Measurements from ENCODE around the gene DNAI7.

Gene DNAI7

DNA sequence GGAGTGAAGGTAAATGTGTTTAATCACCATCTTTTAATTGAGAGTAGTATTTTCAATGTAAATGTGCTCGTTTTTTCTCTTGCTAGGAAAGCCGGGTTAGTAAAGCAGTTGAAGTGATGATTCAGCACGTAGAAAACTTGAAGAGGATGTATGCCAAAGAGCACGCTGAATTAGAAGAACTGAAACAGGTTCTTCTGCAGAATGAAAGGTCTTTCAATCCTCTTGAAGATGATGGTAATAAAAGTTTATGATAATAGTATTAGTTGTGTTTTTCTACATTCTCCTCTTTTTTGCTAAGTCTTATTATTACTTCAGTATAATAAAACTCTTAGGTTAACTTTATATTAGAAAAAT lies 93.9 kb downstream of the DNAI7 start:
- Histone ChIP-seq H3K36me3 (ENCODE audit: control insufficient read depth, insufficient read depth, low read length) (no peaks in the 10 kb centered on the region), H3K27me3 (ENCODE audit: control insufficient read depth, insufficient read depth, low read length) (no peaks in the 10 kb centered on the region), H3K9me3 (ENCODE audit: control insufficient read depth, insufficient read depth, low read depth, low read length) (no peaks in the 10 kb centered on the region), H3K27ac (ENCODE audit: low read depth, low read length) (no peak overlapping the region), H3K4me1 (ENCODE audit: control insufficient read depth, insufficient read depth, low read length) (peaks cover 9% of the 10 kb centered on the region; the same call in 1 of the 2 replicates), H3K9ac (ENCODE audit: low read length) (no peak overlapping the region), H3K4me3 (ENCODE audit: low read depth, low read length) (no peak overlapping the region)

DNA sequence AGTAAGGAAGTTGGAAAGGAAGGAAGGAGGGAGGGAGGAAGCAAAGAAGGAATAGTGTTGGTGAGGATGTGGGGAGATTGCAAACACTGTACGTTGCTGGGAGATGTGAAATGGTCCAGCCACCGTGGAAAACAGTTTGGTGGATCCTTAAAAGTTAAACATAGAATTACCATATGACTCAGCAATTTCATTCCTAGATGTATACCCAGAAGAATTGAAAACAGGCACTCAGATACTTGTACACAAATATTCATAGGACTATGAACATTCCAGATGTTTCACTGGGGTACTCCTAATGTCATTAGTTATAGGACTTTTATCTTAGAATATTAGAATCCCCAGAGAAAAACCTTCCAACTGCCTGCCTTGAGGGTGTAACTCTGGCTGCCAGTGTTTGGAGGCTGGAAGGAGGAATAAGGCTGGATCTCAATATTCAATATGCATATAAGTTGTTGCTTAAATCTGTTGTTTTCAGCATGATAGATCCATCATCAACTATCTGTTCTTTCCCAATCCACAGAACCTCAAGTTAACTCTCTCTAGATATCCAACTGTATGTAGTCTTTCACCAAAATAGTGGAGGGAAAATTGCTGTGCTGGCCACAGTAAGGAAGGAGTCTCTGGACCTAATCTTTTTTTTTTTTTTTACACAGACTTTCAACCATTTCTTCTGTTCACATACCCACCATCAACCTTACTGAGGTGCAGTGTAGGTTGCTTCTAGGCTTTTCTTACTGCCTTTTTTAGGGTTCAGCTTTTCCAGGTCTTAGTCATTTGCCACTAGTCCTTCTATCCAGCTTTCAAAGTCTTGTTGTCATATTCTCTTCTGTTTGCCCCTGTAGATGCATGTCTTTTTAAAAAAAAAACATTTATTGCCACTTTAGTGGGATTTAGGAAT lies 94.5 kb downstream of the DNAI7 start:
- no peak overlapping the region for H3K4me3 ChIP-seq (ENCODE audit: low read depth, low read length)
- peaks cover 9% of the 10 kb centered on the region; the same call in 1 of the 2 replicates for H3K4me1 ChIP-seq (ENCODE audit: control insufficient read depth, insufficient read depth, low read length)
- H3K27me3 ChIP-seq (ENCODE audit: control insufficient read depth, insufficient read depth, low read length), result no peaks in the 10 kb centered on the region
- no peak overlapping the region for H3K9ac ChIP-seq (ENCODE audit: low read length)
- no peaks in the 10 kb centered on the region for H3K36me3 ChIP-seq (ENCODE audit: control insufficient read depth, insufficient read depth, low read length)
- no peak overlapping the region for H3K27ac ChIP-seq (ENCODE audit: low read depth, low read length)
- no peaks in the 10 kb centered on the region for H3K9me3 ChIP-seq (ENCODE audit: control insufficient read depth, insufficient read depth, low read depth, low read length)

DNA sequence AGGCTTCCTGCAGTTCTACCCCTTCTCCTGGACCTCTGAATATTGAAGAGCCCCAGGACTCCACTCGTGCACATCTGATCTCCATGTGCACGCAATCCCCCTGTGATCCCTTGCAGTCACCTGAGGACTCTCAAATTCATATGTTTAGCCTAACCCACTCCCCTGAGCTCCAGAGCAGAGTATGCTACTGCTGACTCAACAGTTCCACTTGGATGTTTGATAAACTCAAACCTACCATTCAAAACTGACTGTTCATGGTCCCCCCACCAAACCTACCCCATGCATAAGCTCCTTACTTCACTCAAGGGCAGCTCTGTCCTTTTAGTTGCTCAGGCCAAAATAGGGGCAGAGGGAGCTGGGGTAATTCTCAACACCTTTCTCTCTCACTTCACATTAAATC lies 96.0 kb downstream of the DNAI7 start:
- no peaks in the 10 kb centered on the region for H3K36me3 ChIP-seq (ENCODE audit: control insufficient read depth, insufficient read depth, low read length)
- H3K9ac ChIP-seq (ENCODE audit: low read length), result no peak overlapping the region
- H3K9me3 ChIP-seq (ENCODE audit: control insufficient read depth, insufficient read depth, low read depth, low read length), result no peaks in the 10 kb centered on the region
- no peak overlapping the region for H3K4me3 ChIP-seq (ENCODE audit: low read depth, low read length)
- H3K27ac ChIP-seq (ENCODE audit: low read depth, low read length), result no peak overlapping the region
- H3K4me1 ChIP-seq (ENCODE audit: control insufficient read depth, insufficient read depth, low read length), result peaks cover 9% of the 10 kb centered on the region; the same call in 1 of the 2 replicates
- no peaks in the 10 kb centered on the region for H3K27me3 ChIP-seq (ENCODE audit: control insufficient read depth, insufficient read depth, low read length)

DNA sequence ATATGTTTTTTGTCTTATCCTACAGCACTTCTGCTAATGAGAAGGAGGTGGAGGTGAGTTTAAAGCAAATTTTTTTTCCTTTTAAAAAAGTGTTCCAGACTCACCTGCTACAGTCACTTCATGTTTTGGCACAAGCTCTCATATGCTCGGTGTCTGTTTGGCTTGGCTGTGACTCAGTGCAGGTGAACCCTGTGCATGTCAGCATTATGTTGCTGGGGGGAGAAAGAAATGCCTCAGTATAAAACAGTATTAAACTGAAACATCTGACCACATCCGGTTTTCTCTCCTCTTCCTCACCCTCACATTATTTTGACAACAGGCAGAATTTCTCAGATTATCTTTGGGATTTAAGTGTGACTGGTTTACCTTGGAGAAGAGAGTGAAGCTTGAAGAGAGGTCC lies 105.2 kb downstream of the DNAI7 start:
- no peaks in the 10 kb centered on the region for H3K27me3 ChIP-seq (ENCODE audit: control insufficient read depth, insufficient read depth, low read length)
- no peak overlapping the region for H3K9ac ChIP-seq (ENCODE audit: low read length)
- no peaks in the 10 kb centered on the region for H3K36me3 ChIP-seq (ENCODE audit: control insufficient read depth, insufficient read depth, low read length)
- H3K9me3 ChIP-seq (ENCODE audit: control insufficient read depth, insufficient read depth, low read depth, low read length), result no peaks in the 10 kb centered on the region
- no peak overlapping the region for H3K27ac ChIP-seq (ENCODE audit: low read depth, low read length)
- H3K4me3 ChIP-seq (ENCODE audit: low read depth, low read length), result no peak overlapping the region
- no peaks in the 10 kb centered on the region for H3K4me1 ChIP-seq (ENCODE audit: control insufficient read depth, insufficient read depth, low read length)

DNA sequence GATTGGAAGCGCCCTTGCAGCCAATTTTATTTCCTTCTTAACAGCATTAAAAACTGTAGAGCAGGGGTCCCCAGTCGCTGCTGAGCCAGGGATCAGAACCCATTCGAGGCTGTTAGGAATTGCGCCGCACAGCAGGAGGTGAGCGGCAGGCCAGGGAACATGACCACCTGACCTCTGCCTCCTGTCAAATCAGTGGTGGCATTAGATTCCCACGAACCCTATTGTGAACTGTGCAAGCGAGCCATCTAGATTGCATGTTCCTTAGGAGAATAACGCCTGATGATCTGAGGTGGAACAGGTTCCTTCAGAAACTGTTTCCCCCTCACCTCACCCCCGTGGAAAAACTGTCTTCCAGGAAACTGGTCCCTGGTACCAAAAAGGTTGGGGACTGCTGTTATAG lies 107.4 kb downstream of the DNAI7 start:
- Histone ChIP-seq H3K27ac (ENCODE audit: low read depth, low read length) (no peak overlapping the region), H3K9ac (ENCODE audit: low read length) (no peak overlapping the region), H3K4me3 (ENCODE audit: low read depth, low read length) (no peak overlapping the region), H3K9me3 (ENCODE audit: control insufficient read depth, insufficient read depth, low read depth, low read length) (no peaks in the 10 kb centered on the region), H3K36me3 (ENCODE audit: control insufficient read depth, insufficient read depth, low read length) (no peaks in the 10 kb centered on the region), H3K27me3 (ENCODE audit: control insufficient read depth, insufficient read depth, low read length) (no peaks in the 10 kb centered on the region), H3K4me1 (ENCODE audit: control insufficient read depth, insufficient read depth, low read length) (no peaks in the 10 kb centered on the region)

DNA sequence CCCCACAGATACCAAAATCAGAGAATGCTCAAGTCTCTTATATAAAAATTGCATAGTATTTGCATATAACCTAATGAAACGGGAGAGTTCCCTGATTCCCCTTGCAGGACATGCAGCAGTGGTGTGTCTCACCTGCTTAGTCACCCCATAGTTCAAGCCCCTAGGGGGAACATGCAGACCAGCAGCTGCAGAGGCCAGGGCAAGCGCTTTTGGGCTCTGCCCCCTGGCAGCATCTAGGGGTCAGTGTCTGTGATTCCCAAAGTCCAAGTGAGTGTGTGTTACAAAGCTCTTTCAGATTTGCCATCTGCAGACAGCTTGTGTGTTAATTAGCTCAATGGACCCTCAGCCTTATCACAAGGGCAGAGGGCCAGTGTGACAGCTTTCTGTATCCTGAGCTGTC lies 110.1 kb downstream of the DNAI7 start:
- Histone ChIP-seq H3K27ac (ENCODE audit: low read depth, low read length) (no peak overlapping the region), H3K27me3 (ENCODE audit: control insufficient read depth, insufficient read depth, low read length) (no peaks in the 10 kb centered on the region), H3K4me3 (ENCODE audit: low read depth, low read length) (no peak overlapping the region), H3K9ac (ENCODE audit: low read length) (no peak overlapping the region), H3K36me3 (ENCODE audit: control insufficient read depth, insufficient read depth, low read length) (no peaks in the 10 kb centered on the region), H3K4me1 (ENCODE audit: control insufficient read depth, insufficient read depth, low read length) (no peaks in the 10 kb centered on the region), H3K9me3 (ENCODE audit: control insufficient read depth, insufficient read depth, low read depth, low read length) (no peaks in the 10 kb centered on the region)

DNA sequence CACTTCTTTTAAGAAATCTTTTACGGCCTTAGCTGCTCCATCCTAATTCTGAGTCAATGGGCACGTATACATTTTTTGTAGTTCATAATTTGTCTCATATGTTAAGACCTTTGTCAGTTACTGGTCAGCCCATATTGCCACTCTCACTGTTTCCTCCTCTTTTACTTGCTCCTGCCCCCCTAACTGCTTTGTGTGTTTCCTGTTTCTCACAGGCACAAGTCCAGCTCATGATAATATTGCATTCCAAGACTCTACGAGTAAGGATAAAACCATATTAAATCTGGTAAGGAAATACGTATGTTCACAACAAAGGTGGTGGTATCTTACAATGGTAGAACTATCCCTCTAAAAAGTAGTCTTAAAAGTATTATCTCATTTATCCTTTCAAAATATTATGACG lies 111.7 kb downstream of the DNAI7 start:
- H3K27ac ChIP-seq (ENCODE audit: low read depth, low read length), result no peak overlapping the region
- no peaks in the 10 kb centered on the region for H3K27me3 ChIP-seq (ENCODE audit: control insufficient read depth, insufficient read depth, low read length)
- no peaks in the 10 kb centered on the region for H3K9me3 ChIP-seq (ENCODE audit: control insufficient read depth, insufficient read depth, low read depth, low read length)
- H3K9ac ChIP-seq (ENCODE audit: low read length), result no peak overlapping the region
- no peak overlapping the region for H3K4me3 ChIP-seq (ENCODE audit: low read depth, low read length)
- H3K36me3 ChIP-seq (ENCODE audit: control insufficient read depth, insufficient read depth, low read length), result no peaks in the 10 kb centered on the region
- no peaks in the 10 kb centered on the region for H3K4me1 ChIP-seq (ENCODE audit: control insufficient read depth, insufficient read depth, low read length)

DNA sequence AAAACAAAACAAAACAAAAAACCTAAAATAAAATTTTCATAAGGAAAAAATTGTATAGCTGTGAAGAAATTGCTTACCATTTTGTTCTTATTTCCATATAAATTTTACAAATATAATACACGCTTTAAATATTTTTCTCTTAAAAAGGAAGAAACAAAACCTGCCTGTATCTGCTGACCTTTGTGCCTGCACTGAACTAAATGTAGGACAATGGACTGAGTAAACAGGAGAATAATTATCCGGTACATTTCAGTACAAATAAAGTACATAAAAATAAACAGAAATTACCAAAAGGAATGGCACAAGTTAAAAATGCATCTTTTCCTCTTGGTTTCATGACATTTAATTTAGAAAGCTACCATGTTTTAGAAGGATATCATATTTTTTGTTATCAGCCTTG lies 112.3 kb downstream of the DNAI7 start:
- Histone ChIP-seq H3K27ac (ENCODE audit: low read depth, low read length) (no peak overlapping the region), H3K36me3 (ENCODE audit: control insufficient read depth, insufficient read depth, low read length) (no peaks in the 10 kb centered on the region), H3K4me1 (ENCODE audit: control insufficient read depth, insufficient read depth, low read length) (no peaks in the 10 kb centered on the region), H3K4me3 (ENCODE audit: low read depth, low read length) (no peak overlapping the region), H3K9ac (ENCODE audit: low read length) (no peak overlapping the region), H3K27me3 (ENCODE audit: control insufficient read depth, insufficient read depth, low read length) (no peaks in the 10 kb centered on the region), H3K9me3 (ENCODE audit: control insufficient read depth, insufficient read depth, low read depth, low read length) (no peaks in the 10 kb centered on the region)

DNA sequence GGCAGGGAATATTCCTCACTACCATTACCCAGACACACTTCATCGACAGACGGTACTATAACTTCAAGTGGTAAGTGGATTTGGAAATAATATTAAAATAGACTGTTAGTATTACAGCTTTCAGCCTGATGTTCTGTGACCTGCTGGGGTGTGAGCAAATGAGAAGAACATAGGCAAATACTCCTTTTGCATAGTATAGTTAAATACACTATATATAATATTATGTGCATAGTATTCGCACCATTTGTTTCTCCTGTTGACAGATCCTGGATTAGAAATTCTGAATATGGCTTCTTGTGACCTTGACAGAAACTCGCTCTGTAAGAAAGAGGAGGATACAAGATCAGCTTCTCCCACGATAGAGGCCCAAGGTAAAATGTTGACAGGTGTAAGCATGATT lies 115.6 kb downstream of the DNAI7 start:
- H3K4me1 ChIP-seq (ENCODE audit: control insufficient read depth, insufficient read depth, low read length), result no peaks in the 10 kb centered on the region
- H3K4me3 ChIP-seq (ENCODE audit: low read depth, low read length), result no peak overlapping the region
- no peak overlapping the region for H3K9ac ChIP-seq (ENCODE audit: low read length)
- H3K9me3 ChIP-seq (ENCODE audit: control insufficient read depth, insufficient read depth, low read depth, low read length), result no peaks in the 10 kb centered on the region
- no peaks in the 10 kb centered on the region for H3K36me3 ChIP-seq (ENCODE audit: control insufficient read depth, insufficient read depth, low read length)
- no peak overlapping the region for H3K27ac ChIP-seq (ENCODE audit: low read depth, low read length)
- H3K27me3 ChIP-seq (ENCODE audit: control insufficient read depth, insufficient read depth, low read length), result no peaks in the 10 kb centered on the region

DNA sequence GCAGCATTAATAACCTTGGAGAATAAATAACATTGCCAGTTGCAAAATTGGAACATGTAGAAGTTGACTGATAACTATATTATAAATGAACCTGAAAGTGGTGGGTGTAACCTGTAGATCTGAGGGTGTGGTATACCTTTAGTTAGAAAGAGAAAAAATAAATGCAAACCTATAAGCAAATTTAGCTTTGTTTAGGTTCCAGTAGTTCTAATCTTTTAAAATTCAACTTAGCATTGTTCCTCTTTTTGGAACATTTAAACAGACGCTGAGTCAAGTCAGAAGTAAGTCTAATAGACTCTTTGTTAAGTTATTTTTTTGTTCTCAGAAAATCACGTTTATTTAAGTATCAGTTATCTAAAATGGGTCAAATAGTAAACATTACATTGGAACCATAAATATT lies 120.0 kb downstream of the DNAI7 start:
- Histone ChIP-seq H3K9me3 (ENCODE audit: control insufficient read depth, insufficient read depth, low read depth, low read length) (no peaks in the 10 kb centered on the region), H3K4me1 (ENCODE audit: control insufficient read depth, insufficient read depth, low read length) (no peaks in the 10 kb centered on the region), H3K27ac (ENCODE audit: low read depth, low read length) (no peak overlapping the region), H3K4me3 (ENCODE audit: low read depth, low read length) (no peak overlapping the region), H3K36me3 (ENCODE audit: control insufficient read depth, insufficient read depth, low read length) (no peaks in the 10 kb centered on the region), H3K9ac (ENCODE audit: low read length) (no peak overlapping the region), H3K27me3 (ENCODE audit: control insufficient read depth, insufficient read depth, low read length) (no peaks in the 10 kb centered on the region)

DNA sequence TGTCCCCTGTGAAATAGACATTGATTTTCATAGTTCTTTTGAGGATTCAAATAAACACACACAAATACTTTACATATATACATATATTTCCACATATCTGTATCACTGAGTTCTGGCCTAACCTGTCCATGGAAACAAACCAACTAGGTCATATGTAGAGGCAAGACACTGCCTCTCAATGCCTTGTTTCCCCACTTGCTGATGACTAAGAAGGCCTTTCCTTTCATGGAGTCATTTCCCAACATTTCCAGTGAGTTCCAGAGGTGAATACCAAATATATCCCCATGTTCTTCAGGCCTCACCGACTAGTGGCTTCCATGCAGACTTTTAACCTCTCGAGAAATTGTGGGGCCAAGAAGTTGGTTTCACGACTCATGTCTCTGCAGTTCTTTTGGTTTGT lies 120.8 kb downstream of the DNAI7 start:
- Histone ChIP-seq H3K36me3 (ENCODE audit: control insufficient read depth, insufficient read depth, low read length) (no peaks in the 10 kb centered on the region), H3K4me1 (ENCODE audit: control insufficient read depth, insufficient read depth, low read length) (no peaks in the 10 kb centered on the region), H3K9ac (ENCODE audit: low read length) (no peak overlapping the region), H3K27me3 (ENCODE audit: control insufficient read depth, insufficient read depth, low read length) (no peaks in the 10 kb centered on the region), H3K27ac (ENCODE audit: low read depth, low read length) (no peak overlapping the region), H3K9me3 (ENCODE audit: control insufficient read depth, insufficient read depth, low read depth, low read length) (no peaks in the 10 kb centered on the region), H3K4me3 (ENCODE audit: low read depth, low read length) (no peak overlapping the region)
